Measurements from ENCODE around the gene ERC2.

Gene ERC2

GRCh38 chr3:55984626-55985025, 483.6 kb downstream of the ERC2 start:
- peak; percentile 32 for DNase-seq (ENCODE audit: low read depth)

- DNase-seq (ENCODE audit: low read depth), result no peak
These were observed 489.3 kb downstream of the ERC2 start for GRCh38 chr3:55978953-55979352.

DNA sequence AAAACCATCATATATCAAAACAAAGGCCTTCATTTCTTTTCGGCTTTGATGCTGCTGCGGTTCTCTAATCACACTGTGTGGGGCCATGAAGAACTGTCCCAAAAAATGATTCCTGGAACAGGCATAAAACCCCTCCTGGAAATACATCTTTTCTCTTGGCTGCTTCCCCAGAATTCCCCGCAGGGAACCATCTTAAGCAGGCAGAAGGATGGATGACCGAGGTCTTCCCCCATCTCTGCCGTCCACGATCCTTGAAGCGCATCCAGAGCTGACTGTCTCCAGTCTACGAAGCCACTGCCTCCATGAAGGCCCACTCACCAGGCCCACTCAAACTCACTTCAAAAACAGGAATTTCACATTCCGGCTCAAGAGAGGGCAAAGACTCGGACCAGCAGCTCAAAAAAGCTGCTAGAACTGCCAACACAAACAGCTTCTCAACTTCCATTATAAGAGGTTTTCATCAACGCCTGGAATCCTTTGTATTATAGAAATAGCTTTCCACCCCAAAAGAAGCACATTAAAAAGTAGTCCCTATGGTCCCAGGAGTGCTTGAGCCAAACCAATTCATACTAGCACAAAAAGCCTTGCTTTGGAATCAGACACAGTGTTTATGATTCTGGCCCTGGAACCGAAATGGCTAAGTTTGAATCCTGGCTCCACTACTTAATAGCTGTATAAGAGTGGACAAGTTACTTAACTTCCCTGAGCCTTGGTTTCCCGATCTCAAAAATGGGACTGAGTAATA, 493.7 kb downstream of the ERC2 start:
- no peak for DNase-seq (ENCODE audit: low read depth)

- DNase-seq (ENCODE audit: low read depth), result no peak
These were observed 498.6 kb downstream of the ERC2 start for GRCh38 chr3:55969634-55970033.

- no peak for DNase-seq (ENCODE audit: low read depth)
These were observed 499.9 kb downstream of the ERC2 start for GRCh38 chr3:55968331-55968730.

DNA sequence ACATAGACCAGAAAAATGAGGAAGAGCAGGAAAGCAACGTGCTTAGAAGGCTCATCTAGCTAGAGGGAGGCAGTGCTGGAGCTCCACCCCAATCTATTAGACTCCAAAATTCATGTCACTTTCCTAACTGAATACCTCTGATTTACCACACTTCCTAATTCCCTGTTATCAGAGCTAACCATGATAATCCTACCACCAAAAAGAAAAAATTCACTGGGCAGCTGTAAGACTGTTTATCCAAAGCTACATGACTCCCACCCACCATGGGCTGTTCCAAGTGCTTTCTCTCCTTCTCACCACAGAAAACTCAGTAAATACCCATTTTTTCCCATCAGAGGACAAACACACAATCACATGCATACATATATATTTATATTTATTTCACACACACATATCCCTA, 501.7 kb downstream of the ERC2 start:
- no peak for DNase-seq (ENCODE audit: low read depth)

DNA sequence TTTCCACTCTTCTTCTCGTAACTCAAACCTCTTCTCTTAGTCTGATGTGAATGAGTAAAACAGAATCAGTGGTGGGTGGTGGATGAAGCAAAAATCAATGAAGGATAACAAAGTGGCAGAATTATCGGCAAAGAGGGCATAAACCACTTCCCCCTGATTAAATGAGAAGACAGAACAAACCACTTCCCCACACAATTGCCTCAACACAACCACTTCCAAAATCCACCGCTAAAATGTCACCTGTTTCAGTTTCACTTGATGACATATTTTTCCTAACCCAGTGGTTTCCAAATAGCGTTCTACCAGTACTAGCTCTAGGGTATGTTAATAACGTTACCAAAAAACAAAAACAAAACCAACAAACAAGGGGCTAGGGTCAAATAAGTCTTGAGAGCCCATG, 502.5 kb downstream of the ERC2 start:
- no peak for DNase-seq (ENCODE audit: low read depth)

DNA sequence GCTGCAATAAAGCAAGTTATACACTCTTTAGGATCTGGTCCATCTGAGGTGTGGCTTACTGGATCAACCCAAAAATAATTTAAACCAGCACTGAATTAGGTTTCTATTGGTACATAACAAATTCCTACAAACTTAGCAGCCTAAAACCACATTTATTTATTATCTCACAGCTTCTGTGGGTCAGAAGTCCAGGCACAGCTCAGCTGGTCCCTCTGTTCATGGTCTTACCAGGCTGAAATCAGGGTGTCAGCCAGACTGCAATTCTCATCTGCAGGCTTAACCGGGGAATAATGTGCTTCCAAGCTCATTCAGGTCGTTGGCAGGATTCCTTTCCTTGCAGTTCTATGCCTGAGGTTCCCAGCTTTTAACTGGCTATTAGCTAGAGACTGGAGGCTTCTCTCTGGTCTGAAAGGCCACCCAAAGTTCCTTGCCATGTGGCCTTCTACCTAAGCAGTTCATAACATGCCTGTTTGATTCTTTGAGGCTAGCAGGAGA, 503.7 kb downstream of the ERC2 start:
- no peak for DNase-seq (ENCODE audit: low read depth)

DNA sequence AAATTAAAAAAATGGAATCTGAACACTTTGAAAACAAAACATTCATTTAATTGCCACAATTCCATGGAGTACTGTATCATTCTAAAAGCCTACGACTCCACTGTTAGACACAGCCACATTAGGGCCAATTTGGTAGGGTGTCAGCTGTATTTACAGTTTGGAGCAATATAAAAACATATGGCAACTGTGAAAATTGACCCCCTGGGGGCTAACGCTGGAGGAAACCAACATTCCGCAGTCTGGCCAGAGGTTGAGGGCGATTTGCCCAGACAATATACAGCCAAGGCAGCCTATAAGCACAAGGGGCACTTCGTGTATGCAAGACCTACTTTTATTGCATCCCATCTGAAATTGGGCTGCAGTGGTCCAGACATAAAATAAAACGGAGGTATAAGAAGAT, 504.7 kb downstream of the ERC2 start:
- no peak for DNase-seq (ENCODE audit: low read depth)

GRCh38 chr3:55959471-55960080, 508.7 kb downstream of the ERC2 start:
- DNase-seq (ENCODE audit: low read depth), result no peak

DNA sequence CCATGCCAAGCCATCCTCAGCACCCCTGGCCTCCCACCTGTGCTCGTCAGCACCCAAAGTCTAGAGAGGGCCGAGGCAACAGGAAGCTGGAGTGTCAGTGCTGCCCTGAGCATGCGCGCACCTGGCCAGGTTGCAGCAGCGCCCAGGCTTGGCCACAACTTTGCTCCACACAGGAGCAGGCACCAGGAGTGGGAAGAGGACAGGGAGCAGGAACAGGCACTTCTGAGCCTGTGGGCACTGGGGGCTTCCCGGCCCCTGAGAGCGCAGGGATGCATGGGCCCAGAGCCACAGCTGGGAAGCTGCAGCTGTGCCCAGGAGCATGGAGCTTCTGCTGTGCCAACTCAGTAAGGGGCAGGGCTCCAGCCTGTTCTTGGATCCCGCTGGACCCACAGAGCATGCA, 509.7 kb downstream of the ERC2 start:
- no peak for DNase-seq (ENCODE audit: low read depth)

DNA sequence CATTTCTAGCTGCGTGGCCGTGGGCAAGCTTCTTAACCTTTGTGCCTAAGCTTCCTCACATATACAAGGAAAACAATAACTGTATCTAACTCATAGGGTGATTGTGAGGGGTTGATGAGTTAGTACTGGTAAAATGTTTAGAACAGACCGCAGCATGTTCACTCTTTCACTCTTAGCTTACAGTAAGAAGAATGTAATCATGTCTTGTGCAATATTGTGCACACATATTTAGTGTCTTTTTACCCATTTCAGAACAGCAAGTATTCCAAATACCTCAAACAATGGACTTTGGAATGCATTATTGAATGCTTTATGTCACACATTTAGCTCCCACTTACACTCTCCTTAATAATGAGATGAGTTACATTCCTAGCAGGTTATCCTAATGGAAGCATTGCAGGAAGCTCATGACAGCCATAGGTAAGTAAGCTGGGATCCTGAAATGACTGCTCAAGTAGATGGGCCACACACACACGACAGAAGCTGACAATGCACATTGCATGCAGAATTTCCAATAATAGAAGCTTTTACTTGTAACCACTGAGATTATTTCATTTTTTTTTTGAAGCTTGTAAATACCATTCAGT, 512.3 kb downstream of the ERC2 start:
- no peak for DNase-seq (ENCODE audit: low read depth)

DNA sequence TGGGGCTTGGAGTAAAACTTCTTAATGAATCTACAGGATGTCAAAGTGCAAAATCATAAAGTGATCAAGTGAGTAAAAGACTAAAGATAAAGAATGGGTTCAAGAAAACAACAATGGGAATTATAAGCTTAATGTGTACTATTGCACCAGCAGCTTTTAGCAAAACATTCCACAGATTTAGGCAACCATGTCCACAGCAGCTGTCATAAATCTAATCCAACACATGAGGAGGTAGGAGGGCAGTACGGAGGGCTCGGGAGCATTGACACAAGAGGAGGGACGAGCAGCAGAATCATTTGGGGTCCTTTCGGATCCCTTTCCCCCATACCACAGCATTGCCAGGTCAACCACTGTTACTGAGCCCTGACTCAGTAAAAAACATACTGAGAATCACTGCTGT, 516.9 kb downstream of the ERC2 start:
- no peak for DNase-seq (ENCODE audit: low read depth)

DNA sequence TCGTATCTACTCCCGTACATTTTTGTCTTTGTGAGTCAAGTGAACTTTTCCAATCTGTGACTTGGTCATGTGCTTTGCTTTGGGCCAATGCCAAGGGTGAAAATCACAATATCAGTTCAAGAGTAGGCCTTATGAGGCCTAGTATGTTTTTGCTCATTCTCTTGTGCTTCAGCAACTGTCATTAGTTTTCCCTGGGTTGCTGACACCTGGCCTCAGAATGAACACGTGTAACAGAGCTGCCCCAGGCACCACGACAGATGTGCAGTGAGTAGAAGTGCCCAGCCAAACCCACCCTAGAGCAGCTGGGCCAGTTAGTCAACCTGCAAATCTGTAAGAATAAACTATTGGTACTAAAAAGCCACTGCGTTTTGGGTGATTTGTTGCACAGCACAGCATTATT, 520.9 kb downstream of the ERC2 start:
- DNase-seq (ENCODE audit: low read depth), result no peak

GRCh38 chr3:55946574-55947160, 521.6 kb downstream of the ERC2 start:
- DNase-seq (ENCODE audit: low read depth), result no peak

GRCh38 chr3:55942868-55943267, 525.4 kb downstream of the ERC2 start:
- DNase-seq (ENCODE audit: low read depth), result no peak

DNA sequence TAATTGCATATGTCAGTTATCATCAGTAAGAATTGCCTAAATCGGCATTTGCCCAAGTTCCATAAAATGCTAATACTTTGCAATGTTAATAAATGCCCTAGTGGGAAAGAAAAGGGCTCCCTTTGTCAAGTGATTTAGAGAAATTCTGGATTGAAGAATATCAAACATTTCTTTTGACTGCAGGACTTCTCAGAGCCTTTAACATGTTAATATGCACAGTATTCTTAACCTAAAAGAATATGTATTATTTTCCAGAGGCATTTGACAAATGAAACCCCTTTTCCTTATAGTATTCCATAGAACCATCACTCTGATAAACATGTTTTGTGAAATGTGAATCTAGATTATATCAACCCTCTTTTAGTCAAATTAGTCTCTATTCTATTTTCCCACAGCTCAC, 529.0 kb downstream of the ERC2 start:
- no peak for DNase-seq (ENCODE audit: low read depth)

- no peak for DNase-seq (ENCODE audit: low read depth)
These were observed 531.0 kb downstream of the ERC2 start for GRCh38 chr3:55937301-55937700.

- DNase-seq (ENCODE audit: low read depth), result no peak
These were observed 531.7 kb downstream of the ERC2 start for GRCh38 chr3:55936549-55937052.

DNA sequence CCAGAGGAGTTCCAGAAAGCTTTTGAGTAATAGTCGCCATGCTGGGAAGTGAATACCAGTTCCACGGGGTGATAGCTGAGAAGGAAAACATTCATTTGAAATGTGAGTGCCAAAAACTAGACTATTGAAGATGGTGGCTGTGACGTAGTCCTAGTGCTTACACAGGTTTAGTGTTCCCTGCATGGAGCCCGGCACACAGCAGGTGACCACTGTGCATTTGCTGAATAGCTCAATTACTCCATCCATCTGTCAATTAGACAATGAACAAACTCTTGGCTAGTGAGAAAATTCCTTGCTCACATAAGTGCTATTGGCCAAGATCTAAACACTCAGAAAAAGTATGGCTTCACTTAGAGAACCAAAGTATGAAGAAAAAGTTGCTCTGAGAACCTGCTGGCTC, 533.0 kb downstream of the ERC2 start:
- DNase-seq (ENCODE audit: low read depth), result no peak

DNA sequence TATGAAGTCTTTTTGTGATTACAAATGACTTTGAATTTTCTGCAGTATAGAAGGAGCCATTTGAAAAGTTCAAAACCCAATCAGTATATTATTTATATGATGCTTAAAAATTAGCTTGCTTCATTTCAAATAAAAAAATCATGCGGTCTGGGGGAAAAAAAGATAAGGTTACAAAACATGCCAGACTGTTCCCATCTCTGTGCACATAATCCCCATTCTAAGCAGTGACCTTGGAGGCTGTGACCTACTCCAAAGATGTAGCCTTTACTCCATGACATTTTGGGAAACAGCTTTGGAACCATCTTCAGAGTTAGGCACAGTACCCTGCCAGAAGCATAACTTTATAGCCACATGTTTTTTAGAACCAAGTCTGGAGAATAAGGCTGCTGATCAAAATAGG, 533.5 kb downstream of the ERC2 start:
- DNase-seq (ENCODE audit: low read depth), result no peak

GRCh38 chr3:55929154-55929869, 539.0 kb downstream of the ERC2 start:
- DNase-seq (ENCODE audit: low read depth), result no peak
